ENCODE measurements around the gene HEPHL1.
A peak's percentile ranks its signal among the peaks of the same experiment; 100 is the strongest.

HEPHL1 gene

DNA sequence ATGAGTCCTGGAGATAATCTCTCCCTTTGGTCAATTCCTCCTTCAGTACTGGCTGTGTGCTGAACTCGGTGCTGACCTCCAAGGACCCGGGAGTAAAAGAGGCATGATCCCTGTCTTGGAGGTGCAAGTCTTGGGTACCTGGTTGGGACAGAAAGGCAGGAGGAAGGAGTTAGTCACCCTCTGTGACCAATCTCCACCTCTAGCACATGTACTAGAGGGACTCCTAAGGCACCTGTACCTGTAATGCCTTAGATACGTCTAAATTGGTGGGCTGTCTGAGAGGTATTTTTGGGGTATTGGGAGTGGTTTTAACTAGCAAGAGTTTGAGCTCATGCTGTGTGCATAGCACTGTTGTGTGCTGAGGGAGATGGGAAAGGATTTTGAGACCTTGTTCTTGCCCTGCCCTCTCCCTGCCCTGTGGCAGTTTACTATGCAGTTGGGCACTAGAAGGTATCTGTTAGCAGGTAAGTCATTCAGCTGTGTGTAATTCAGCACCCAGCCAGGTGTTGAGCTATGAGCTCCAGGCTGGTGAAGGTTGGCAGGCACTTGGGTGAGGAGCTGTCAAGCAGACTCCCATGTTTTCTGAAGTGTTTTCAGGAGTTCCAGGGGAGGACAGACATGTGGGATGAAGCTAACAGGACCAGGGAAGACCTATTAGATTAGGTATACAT is 110.0 kb downstream of the HEPHL1 start:
- no peak for DNase-seq (ENCODE audit: low spot score)

DNA sequence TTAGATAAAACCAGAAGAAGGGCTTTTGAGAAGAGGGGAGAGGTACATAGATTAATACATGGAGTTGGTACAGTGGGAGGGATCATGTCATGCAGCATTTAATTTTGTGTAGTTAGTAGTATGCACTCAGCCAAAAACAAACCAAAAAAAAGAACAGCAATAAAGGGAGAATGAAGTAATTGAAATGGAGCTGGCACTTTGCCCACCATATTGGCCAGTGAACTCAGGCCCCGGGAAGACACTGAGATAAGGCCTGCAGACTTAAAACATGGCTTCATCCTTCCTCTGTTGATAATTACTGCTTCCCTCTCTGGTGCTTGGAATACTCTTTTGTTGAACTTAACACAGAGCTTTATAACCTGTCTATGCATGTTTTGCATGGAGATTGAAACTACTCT is 110.6 kb downstream of the HEPHL1 start:
- no peak for DNase-seq (ENCODE audit: low spot score)

- no peak for DNase-seq (ENCODE audit: low spot score)
Measured at GRCh38 chr11:94132152-94132558, 111.0 kb downstream of the HEPHL1 start.

DNA sequence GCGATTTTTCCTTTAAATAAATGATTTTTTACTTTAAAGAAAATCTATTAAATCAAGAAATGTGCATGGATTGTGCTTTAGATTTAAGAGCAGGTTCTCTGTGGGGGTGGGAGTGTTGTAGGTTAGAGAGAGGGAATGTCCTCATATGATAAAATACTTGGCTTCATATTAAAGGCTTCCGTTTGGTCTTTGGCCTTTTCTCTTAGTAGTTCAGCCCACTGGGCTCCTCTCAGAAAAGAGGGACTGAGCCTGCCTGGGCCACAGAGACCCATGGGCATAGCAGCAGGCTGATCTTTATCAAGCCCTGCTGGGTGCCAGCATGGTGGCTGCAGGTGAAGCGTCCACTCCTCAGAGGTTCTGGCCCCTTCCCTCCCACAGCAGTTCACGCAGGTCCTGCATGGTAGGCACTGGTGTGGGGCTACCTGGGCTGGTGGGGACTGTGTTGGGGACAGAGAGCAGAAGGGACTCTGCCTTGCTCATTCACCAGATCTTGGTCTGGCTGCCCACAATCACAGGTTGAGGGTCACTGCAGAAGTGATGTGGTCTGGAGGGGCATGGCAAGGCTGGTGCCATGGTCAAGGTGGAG is 111.8 kb downstream of the HEPHL1 start:
- DNase-seq (ENCODE audit: low spot score), result no peak

GRCh38 chr11:94133752-94134151 is 112.6 kb downstream of the HEPHL1 start:
- no peak for DNase-seq (ENCODE audit: low spot score)

DNA sequence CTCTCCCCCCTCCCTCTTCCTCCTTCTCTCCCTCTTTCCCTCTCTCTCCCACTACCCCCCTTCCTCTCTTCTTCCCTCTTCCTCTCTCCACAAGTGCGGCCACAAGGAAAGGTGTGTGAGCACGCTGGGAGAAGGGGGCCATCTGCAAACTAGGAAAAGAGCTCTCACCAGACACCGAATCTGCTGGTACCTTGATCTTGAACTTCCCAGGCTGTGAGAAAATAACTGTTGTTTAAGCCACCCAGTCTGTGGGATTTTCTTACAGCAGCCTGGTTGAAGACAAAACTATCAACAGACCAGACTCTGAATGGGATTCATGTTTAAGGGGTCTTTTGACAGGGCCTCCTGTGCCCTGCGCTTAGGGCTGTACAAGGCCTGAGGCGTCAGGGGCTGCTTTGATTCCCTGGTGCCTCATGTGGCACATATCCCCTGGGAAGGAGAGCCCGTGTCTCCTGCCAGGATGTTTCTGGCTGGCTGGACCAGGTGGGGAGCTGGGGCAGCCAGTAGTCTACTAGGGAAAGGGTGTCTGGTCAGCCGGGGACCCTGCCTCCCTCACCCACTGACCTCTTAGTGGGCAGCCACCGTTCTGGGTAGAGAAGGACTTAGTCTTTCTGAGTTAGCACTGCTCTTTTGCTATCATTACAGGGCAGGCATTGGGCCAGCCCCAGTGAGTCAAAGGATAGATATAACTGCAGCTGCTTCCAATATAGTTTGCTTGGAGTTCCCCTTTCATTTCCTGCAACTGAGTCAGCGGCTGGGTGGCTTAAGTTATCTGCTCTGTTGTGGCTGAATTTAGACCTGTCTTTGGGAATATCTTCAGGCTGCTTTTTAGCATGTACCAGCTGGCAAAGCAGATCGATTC is 113.7 kb downstream of the HEPHL1 start:
- no peak for DNase-seq (ENCODE audit: low spot score)

DNA sequence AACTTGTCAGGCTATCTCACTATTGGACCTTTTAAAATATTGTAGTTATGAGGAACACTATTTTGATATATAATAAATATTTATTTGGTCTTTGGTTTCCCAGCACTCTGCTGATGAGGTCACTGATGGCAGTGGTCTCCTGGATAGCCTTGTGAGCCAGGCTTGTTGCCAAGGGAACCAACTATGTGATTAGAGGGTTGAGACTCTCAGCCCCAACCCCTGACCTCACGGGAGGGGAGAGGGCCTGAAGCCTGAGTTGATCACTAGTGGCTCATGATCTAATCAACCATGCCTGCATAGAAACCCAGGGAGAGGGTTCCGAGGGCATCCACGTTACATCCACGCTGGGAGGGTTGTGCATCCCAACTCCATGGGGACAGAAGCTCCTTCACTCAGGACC is 118.3 kb downstream of the HEPHL1 start:
- no peak for DNase-seq (ENCODE audit: low spot score)

DNA sequence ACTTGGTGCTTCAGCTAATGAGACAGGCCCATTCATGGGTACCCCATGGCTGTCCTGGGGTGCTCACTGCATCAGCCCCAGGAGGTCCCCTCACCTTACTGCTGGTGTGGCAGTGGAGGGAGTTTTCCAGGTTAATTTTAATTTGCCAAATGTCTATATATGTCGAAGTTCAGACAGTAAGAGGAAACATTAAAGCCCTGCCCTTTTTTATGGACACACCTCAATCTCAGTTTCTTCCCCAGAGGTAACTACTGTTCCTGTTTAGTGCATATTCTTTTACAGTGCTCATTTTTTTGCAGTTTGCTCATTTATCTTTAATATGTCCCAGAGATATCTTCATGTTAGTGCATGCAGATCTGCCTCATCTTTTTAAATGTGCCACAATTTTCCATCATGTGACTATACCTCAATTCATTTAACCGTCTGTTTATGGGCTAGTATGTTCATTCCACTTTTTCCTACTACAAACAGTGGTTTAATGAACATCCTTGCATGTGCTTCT is 119.1 kb downstream of the HEPHL1 start:
- DNase-seq (ENCODE audit: low spot score), result no peak

GRCh38 chr11:94141511-94142307 is 120.6 kb downstream of the HEPHL1 start:
- no peak for DNase-seq (ENCODE audit: low spot score)

DNA sequence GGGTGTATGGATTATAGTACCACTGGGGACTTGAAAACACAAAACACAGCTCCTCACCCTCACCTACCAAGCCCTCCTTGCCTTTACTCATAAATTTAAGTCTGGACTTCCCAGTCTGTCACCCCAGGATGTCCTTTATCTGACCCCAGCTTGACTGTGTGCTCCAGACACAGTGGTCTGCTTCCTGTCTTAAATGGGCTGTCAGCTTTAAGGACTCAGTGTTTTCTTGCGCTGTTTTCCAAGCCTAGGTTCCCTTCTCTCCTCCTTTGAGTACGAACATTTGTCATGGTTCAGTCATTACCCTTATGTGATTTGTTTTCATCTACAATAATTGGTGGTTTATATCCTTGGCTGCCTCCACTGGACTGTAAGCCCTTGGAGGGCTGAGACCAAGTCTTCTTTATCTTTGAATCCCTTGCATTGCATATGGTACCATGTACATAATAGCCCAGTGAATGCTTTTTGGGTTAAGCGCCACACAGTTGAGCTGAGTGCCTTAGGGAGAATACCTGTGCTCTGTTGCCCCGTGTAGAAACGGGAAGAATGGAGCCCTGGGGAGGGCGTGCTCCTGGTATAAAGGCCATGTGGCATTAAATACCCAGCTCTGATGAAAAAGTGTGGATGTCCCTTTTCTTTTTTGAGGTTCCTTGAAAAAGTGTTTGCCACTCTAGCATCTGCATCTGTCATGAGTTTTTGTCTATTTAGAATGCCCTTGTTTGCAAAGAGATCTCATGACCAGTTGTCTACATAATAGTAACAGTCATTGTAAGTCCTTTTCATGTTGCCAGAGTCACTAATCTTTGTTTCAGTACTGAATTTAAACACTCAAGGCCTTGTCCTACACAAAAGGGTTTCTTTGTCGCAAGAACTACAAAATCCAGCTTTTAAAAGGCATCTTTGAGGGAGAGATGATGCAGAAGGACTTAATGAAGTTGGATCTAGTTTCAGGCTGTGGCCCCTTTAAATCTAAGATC is 121.4 kb downstream of the HEPHL1 start:
- peak; percentile 79 for DNase-seq (ENCODE audit: low spot score)

GRCh38 chr11:94144216-94144615 is 123.1 kb downstream of the HEPHL1 start:
- no peak for DNase-seq (ENCODE audit: low spot score)

GRCh38 chr11:94144664-94145063 is 123.5 kb downstream of the HEPHL1 start:
- no peak for DNase-seq (ENCODE audit: low spot score)

- DNase-seq (ENCODE audit: low spot score), result no peak
Measured at GRCh38 chr11:94145431-94145830, 124.3 kb downstream of the HEPHL1 start.

DNA sequence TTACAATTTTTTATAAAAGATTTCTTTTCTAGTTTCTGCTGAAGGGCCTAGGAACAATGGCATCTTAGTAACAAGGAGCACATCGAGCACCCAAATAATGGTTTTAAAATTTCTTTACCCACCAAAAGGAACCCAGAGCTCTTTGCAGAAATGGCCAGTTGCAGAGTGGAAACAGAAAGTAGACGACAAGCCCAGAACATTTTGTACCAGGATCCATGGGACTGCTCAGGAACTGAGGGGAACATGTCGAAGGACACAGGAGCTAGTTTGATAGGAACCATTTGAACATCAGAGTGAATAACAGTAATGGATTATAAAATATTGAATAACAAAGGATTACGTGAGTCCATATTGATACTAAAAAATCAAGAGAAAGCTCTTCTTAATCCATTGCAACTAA is 124.8 kb downstream of the HEPHL1 start:
- no peak for DNase-seq (ENCODE audit: low spot score)

- no peak for DNase-seq (ENCODE audit: low spot score)
Measured at GRCh38 chr11:94147433-94147845, 126.3 kb downstream of the HEPHL1 start.

- no peak for DNase-seq (ENCODE audit: low spot score)
Measured at GRCh38 chr11:94148189-94148588, 127.0 kb downstream of the HEPHL1 start.

GRCh38 chr11:94149431-94150017 is 128.4 kb downstream of the HEPHL1 start:
- no peak for DNase-seq (ENCODE audit: low spot score)

GRCh38 chr11:94150056-94150455 is 128.9 kb downstream of the HEPHL1 start:
- DNase-seq (ENCODE audit: low spot score), result no peak

DNA sequence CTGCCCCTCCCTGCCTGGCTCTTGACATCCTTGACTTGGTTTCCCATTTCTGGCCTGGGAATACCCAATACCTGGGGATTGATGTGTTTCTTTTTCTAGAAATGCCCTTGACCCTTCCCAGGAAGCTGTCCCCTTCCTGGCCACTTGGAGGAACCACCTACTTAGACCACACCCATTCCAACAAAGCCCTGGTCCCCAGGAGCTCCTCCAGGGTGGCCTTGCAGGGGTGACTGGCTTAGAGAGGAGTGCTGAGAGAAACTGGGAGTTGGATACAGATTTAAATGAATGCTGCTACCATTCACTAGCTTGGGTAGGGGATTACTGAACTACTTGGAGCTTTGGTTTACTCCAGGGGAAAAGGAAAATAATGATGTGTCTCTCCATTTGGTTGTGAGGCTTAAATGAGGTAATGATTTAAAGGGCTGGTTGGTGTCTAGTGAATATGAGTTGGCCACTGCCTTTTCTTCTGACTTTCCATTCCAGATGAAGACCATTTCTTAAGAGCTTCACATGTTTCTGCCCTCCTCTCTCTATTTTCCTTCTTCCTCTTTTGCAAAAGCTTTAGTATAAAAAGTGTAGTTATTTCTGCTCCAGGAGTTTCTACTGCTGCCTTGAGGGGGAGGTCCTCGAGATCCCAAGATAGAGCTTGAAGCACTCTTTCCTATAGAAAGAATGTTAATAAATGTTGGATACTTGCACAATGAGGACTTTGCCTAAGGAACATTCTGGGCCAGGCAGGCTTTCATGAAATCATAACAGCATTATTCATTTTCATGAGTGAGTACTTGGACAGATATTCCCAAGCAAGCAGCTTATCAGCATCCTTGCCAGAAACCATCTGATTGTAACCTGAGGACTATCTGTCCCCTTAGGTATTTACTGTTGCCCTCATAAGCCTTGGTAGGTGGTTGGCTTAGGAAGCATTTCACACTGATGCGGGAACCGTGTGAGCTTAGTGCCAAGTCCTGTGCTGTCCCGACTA is 129.8 kb downstream of the HEPHL1 start:
- no peak for DNase-seq (ENCODE audit: low spot score)
